Epithelial cell of esophagus (primary cell): Measurements from ENCODE around the gene UBE2E1.
A peak's percentile ranks its signal among the peaks of the same experiment; 100 is the strongest.
"Not testable (repeated sequence)": the region's sequence is repeated elsewhere in the genome, so short reads cannot be mapped to it uniquely, and the experiment has no call there.

Source experiments
- DNase-seq: peaks from one replicate; pipeline ENCODE4 v3.0.0; 2010; ENCODE audit warnings: low read depth
- H3K4me3 ChIP-seq: 2 replicates; pipeline ENCODE4 v1.5.1; 2011; ENCODE audit warnings: mild to moderate bottlenecking, low read length, control low read depth
- TF ChIP-seq, protein P1 (sequence below): IDR thresholded peaks from 2 replicates; pipeline ENCODE4 v1.5.1; 2011; ENCODE audit warnings: low read depth, mild to moderate bottlenecking, low read length, control low read depth, inconsistent platforms; ENCODE audit not compliant: insufficient read depth; ENCODE audit errors: missing control alignments

Gene UBE2E1

DNA sequence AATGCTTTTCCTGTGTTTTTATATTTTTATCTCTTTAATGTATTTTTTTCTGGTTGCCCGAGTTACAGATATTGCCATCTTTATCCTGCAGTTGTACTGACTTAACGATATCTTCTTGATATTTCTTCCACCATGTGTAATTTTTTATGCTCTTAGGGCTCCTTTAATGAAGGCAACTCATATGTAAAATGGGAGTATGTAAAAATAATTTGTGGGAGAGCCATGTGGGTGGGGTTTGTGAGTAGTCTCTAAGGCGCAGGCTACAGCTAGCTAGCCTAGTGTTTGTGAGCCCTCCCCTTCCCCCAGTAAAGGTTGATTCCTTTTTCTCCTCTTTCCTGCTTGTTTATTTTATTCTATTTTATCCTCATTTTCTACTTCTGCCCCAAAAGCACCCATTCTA lies 38.1 kb downstream of the UBE2E1 start:
- TF ChIP-seq, protein P1, sequence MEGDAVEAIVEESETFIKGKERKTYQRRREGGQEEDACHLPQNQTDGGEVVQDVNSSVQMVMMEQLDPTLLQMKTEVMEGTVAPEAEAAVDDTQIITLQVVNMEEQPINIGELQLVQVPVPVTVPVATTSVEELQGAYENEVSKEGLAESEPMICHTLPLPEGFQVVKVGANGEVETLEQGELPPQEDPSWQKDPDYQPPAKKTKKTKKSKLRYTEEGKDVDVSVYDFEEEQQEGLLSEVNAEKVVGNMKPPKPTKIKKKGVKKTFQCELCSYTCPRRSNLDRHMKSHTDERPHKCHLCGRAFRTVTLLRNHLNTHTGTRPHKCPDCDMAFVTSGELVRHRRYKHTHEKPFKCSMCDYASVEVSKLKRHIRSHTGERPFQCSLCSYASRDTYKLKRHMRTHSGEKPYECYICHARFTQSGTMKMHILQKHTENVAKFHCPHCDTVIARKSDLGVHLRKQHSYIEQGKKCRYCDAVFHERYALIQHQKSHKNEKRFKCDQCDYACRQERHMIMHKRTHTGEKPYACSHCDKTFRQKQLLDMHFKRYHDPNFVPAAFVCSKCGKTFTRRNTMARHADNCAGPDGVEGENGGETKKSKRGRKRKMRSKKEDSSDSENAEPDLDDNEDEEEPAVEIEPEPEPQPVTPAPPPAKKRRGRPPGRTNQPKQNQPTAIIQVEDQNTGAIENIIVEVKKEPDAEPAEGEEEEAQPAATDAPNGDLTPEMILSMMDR, result no peak
- H3K4me3 ChIP-seq, result no peak overlapping the region
- no peak for DNase-seq

DNA sequence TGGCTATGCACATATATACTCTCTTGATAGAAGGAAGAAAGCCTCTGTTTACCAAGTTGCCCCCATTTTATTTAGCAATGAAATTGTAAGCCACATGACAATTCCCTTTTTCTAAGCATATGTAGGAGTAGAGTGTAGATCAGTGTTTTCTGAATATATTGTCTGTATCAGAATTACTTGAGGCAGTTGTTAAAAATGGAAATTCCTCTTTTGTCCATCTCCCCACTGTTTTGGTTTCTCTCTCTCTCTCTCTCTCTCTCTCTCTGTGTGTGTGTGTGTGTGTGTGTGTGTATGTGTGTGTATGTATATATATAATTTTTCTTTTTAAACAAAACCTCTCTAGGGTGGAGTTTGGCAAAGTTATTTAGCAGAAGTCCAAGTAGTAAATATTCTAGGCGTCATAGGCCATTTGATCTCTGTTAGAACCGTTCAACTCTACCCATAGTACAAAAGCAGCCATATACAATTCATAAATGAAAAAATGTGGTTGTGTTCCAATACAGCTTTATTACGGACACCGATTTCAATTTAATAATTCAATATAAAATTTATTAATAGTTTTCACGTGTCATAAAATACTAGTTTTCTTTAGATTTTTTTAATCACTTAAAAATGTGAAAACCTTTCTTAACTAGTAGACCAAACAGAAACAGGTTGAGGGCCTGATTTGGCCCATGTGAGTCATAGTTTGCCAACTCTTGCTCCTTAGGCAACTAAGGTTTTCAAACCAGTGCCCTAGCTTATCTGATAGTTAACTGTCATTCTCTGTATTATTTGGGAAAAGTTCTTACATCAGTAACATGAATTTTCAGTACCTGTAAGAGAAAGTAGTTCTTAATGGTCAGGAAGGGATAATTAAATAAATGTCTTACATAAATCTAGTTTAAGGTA lies 39.8 kb downstream of the UBE2E1 start:
- TF ChIP-seq, protein P1, result no peak
- H3K4me3 ChIP-seq, result no peak overlapping the region
- DNase-seq, result peak; percentile 46

DNA sequence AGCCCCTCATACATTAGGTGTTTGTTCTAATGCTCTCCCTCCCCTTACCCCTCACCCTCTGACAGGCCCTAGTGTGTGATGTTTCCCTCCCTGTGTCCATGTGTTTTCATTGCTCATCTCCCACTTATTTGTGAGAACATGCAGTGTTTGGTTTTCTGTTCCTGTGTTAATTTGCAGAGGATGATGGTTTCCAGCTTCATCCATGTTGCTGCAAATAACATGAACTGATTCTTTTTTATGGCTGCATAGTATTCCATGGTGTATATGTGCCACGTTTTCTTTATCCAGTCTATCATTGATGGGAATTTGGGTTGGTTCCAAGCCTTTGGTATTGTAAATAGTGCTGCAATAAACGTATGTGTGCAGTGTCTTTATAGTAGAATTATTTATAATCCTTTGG lies 43.7 kb downstream of the UBE2E1 start:
- H3K4me3 ChIP-seq, DNase-seq: not testable (repeated sequence)

DNA sequence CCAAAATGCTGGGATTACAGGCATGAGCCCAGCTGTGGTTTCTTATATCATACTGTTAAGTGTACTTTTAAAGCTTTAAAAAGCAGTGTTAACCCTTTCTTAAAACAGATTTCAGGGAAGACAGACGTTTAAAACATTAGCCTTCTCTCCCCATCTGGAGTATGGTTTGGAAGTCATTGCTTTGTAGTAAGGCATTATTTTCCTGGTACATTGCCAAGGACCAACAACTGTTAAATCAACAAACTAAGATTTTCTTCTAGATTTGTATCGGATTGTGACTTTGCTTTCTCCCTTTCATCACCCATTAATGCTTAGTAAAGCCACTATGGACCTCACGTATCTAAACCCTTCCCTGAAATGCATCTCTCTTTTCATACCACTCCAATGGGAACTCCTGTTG lies 50.5 kb downstream of the UBE2E1 start:
- no peak overlapping the region for H3K4me3 ChIP-seq
- DNase-seq, result no peak
- TF ChIP-seq, protein P1, result no peak

DNA sequence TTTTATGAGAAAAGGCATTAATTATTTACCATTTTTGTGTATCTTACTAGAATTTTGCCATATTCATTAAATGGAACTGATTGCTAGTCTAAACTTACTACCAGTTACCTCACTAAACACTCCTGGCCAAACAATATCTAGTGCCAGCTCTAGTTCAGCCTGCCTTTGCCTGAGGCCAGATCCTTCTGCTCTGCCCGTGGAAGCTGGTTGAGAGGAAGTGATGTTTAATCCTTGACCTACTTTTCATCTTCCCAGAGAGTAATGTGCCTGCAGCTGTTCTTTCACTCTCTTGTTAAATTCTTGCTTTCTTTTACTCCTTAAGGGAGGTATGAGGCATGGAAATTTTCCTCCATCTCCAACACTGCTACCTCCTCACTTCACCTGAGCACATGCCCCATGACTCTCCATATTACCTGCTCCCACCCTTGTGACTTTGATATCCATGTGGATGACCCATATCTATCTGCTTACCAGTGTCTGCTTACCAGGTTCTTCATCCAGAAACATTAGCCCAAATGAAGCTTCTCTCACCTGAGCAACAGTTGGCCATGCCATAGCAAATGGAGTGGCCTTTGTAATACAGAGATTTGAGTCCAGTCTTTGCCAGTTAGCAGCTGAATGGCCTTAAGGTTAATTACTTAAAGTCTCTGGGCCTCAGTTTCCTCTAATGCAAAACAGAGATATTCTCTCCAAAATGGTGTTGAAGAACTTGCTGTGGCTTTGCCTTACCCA lies 53.4 kb downstream of the UBE2E1 start:
- no peak overlapping the region for H3K4me3 ChIP-seq
- peak; percentile 74 for DNase-seq
- TF ChIP-seq, protein P1, result no peak

DNA sequence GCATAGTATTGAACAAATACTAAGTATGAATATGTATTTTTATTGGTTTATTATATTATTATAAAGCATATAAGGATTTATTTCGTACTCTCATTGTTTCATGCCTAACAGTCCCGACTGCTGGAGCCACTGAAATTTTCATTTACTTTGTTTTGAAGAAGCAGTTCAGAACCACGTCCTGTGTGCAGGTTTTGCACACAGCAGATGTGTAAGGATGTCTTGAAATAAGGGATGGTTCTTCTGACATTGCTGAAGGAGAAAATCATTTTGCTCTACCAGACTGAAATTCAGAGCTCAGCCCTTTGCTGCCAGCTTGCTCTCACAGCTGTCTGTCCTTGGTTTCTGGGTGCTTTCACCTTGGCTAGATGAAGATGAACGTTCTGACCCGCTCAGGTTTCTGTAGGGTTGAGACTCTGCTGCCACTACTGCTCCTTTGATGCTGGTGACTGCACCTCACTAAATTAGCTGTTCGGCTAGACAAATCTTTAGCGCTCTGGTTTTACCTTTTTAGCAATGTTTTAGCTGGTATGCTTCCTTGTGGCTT lies 54.2 kb downstream of the UBE2E1 start:
- no peak for DNase-seq
- TF ChIP-seq, protein P1, result no peak
- H3K4me3 ChIP-seq, result no peak overlapping the region

DNA sequence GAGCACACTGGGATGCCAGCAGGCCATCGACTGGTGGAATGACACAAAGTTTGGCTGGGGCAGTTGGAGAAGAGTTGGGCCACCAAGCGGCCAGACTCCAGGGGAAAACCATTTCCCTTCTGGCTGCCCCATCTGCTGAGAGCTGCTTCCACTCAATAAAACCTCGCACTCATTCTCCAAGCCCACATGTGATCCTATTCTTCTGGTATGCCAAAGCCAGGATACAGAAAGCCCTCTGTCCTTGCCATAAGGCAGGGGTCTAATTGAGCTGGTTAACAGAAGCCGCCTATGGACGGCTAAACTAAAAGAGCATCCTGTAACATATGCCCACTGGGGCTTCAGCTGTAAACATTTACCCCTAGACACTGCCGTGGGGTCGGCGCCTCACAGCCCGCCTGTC lies 55.9 kb downstream of the UBE2E1 start:
- TF ChIP-seq, protein P1, result no peak
- no peak for DNase-seq
- H3K4me3 ChIP-seq, result no peak overlapping the region
